Measurements from ENCODE around the gene CRTC1. TPM values are rescaled to one million over a fixed set of nuclear protein-coding genes. Genes with fewer than 3 reads are reported as not detected.

The CRTC1 gene
- total RNA-seq, 1 donor from 2014 or later = 28.8 TPM

GRCh38 chr19:18780631-18781030 lies 97.2 kb downstream of the CRTC1 start:
- H3K27me3 Mint-ChIP-seq (ENCODE audit: unreplicated experiment) = peaks cover 10% of the 10 kb centered on the region

GRCh38 chr19:18781047-18781600 lies 97.6 kb downstream of the CRTC1 start:
- H3K36me3 Mint-ChIP-seq (ENCODE audit: unreplicated experiment) = no peaks in the 10 kb centered on the region
- peaks cover 5% of the 10 kb centered on the region for H3K9me3 Mint-ChIP-seq (ENCODE audit: unreplicated experiment)
- no peak for DNase-seq
- H3K27ac Mint-ChIP-seq (ENCODE audit: unreplicated experiment) = no peak overlapping the region
- H3K27me3 Mint-ChIP-seq (ENCODE audit: unreplicated experiment) = peaks cover 14% of the 10 kb centered on the region
- TF ChIP-seq CTCF (IDR thresholded peaks at IDR 0.05; ENCODE audit: partially characterized antibody, unreplicated experiment) = no peak
- H3K4me3 Mint-ChIP-seq (ENCODE audit: unreplicated experiment) = no peak overlapping the region
- no peaks in the 10 kb centered on the region for H3K4me1 Mint-ChIP-seq (ENCODE audit: low read depth, unreplicated experiment)

More at GRCh38 chr19:18780631-18781030, 97.2 kb downstream of the CRTC1 start:
- TF ChIP-seq CTCF (IDR thresholded peaks at IDR 0.05; ENCODE audit: partially characterized antibody, unreplicated experiment) = no peak
- Mint-ChIP-seq H3K27ac (ENCODE audit: unreplicated experiment) (no peak overlapping the region), H3K4me3 (ENCODE audit: unreplicated experiment) (no peak overlapping the region), H3K36me3 (ENCODE audit: unreplicated experiment) (no peaks in the 10 kb centered on the region), H3K9me3 (ENCODE audit: unreplicated experiment) (peaks cover 3% of the 10 kb centered on the region), H3K4me1 (ENCODE audit: low read depth, unreplicated experiment) (no peaks in the 10 kb centered on the region)
- no peak for DNase-seq

DNA sequence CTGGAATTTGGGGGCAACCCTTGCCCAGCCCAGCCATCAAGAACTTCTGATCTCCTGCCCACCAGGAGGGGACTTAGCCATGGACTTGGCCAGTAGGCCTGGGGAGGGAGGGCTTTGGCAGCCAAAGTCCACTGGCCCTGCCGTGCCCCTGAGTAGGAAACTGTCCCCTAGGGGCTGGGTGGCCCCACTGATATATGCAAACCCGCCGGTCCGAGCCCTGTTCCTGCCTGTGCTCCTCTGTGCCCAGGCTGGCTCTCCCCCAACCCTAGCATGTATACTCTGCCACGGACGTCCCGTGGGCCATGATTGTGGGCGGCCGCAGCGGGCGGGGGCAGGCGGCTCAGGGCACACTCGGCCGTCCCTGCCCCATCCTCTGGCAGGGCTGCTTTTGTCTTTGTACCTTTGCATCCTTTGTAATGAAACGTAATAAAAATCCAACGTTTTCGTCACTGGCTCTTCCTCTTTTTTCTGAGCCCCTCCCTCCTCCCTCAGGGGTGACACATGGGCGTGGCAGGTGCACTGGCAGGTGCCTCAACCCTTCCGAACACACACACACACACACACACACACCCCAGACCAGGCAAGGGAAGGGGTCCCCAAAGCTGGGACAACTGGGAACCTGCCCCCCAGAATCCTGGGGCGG lies 98.5 kb downstream of the CRTC1 start:
- DNase-seq = no peak
- no peaks in the 10 kb centered on the region for H3K36me3 Mint-ChIP-seq (ENCODE audit: unreplicated experiment)
- H3K27ac Mint-ChIP-seq (ENCODE audit: unreplicated experiment) = no peak overlapping the region
- peak overlapping the region; percentile 34 for H3K4me3 Mint-ChIP-seq (ENCODE audit: unreplicated experiment)
- peaks cover 7% of the 10 kb centered on the region for H3K9me3 Mint-ChIP-seq (ENCODE audit: unreplicated experiment)
- H3K27me3 Mint-ChIP-seq (ENCODE audit: unreplicated experiment) = peaks cover 21% of the 10 kb centered on the region
- no peaks in the 10 kb centered on the region for H3K4me1 Mint-ChIP-seq (ENCODE audit: low read depth, unreplicated experiment)
- no peak for TF ChIP-seq CTCF (IDR thresholded peaks at IDR 0.05; ENCODE audit: partially characterized antibody, unreplicated experiment)

DNA sequence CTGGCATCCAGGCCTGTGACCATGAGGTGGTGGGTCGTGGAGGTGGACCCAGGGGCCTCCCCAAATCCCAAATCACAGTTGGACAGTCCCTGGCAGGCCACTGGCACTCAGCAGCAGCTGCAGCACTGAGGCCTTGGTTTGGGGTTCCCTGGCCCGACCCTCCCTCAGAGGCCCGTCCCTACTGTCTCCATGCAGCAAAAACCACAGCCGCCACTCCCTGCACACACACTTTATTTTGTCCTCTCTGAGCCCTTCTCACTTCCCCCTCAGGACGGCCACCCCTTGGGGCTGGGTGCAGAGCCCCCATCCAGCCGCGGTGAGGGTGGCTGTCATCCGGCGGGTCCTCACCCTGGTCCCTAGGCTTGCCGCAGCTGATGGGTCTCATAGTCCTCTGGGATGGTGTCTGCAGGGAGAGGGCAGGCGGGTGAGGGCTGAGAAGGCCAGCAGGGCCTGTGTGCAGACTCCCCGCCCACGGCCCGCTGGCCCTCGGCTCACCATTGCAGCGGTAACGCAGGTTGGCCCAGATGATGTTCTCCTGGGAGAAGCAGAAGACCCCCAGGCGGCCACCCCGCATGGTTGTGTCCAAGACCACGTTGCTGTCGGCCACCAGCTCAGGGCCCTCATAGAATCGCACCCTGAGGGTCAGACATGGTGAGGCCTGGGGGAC lies 99.2 kb downstream of the CRTC1 start:
- Mint-ChIP-seq H3K9me3 (ENCODE audit: unreplicated experiment) (peaks cover 12% of the 10 kb centered on the region), H3K4me1 (ENCODE audit: low read depth, unreplicated experiment) (no peaks in the 10 kb centered on the region), H3K27ac (ENCODE audit: unreplicated experiment) (no peak overlapping the region), H3K4me3 (ENCODE audit: unreplicated experiment) (no peak overlapping the region), H3K36me3 (ENCODE audit: unreplicated experiment) (peaks cover 4% of the 10 kb centered on the region), H3K27me3 (ENCODE audit: unreplicated experiment) (peaks cover 28% of the 10 kb centered on the region)
- no peak for DNase-seq
- TF ChIP-seq CTCF (IDR thresholded peaks at IDR 0.05; ENCODE audit: partially characterized antibody, unreplicated experiment) = no peak
